ENCODE results near the gene C17orf100. TPM values are rescaled to one million over a fixed set of nuclear protein-coding genes. Genes with fewer than 3 reads are reported as not detected.
A peak's percentile ranks its signal among the peaks of the same experiment; 100 is the strongest.

The C17orf100 gene
- total and polyA plus RNA-seq, 10 of the 15 experiments (the other 5 are each of a cell fraction or from before 2014, with no cell fraction given), result 0.84 to 4.7 (median 1.8) TPM

DNA sequence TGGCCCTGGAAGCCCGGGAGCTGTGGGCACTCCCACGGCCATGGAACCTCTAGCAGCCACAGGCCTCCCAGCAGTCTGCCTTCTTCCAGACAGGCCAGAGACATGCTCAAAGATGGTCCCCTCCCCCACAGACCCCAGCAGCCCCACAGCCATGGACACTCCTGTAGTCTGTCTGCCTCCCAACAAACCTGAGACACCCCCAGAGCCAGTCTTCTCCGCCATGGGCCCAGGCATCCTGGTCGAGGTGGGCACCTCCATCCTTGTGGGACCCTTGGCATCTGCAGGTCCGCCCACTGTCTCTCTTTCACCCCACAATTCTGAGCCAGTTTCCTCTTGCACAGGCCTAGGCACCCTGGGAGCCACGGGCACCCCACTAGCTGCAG, 14.1 kb upstream of the C17orf100 start:
- RAD21 ChIA-PET (ENCODE audit: unreplicated experiment), result no interaction called here
- H3K4me1 ChIP-seq (ENCODE audit: control insufficient read depth, insufficient read depth, low read length), result peaks cover 11% of the 10 kb centered on the region; the same call in 1 of the 2 replicates

DNA sequence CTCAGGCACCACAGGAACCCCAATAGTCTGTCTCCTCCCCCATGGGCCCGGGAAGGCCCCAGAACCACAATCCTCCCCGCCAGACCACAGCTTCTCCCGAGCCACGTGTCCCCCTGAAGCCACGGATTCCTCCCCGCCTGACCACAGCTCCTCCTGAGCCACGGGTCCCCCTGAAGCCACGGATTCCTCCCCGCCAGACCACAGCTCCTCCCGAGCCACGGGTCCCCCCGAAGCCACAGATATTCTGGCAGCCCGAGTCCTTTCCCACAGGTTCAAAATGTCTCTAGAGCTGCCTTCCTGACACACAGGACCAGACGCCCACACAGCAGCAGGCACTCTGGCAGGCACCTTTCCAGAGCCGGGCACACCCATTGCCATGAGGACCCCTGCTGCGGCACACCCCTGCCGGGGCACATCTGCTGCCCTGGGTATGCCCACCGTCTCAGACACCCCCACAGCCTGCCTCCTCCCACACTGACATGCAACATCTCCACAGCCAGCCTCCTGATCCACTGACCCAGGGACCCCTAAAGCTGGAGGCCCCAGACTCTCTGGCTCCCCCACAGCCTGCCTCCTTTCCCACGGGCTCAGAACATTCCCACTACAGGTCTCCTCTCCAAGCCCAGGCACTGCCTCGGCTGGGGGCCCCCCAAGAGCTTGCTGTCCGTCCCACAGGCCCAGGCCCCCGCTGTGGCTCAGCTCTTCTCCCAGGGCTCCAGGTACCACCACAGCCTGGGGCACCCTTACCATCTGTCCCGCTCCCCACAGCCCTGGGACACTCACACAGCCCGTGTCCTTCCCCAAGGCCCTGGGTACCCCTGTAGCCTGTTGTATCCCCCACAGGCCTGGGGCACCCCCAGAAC, 13.3 kb upstream of the C17orf100 start:
- Histone ChIP-seq H4K20me1 (ENCODE audit: control insufficient read depth, insufficient read depth) (no peaks in the 10 kb centered on the region), H3K27me3 (replicated peaks in 1 of 2; ENCODE audit: control insufficient read depth in 2 of 2, insufficient read depth in 2 of 2, low read length in 1 of 2) (no peaks in the 10 kb centered on the region), H3K36me3 (ENCODE audit: control insufficient read depth in 2 of 2, insufficient read depth in 2 of 2, low read length in 1 of 2) (peaks cover 0 to 8% of the 10 kb centered on the region in 2 experiments; a peak in 1 of 4 replicates), H3K9me3 (replicated peaks; ENCODE audit: control insufficient read depth, insufficient read depth, low read length) (no peaks in the 10 kb centered on the region; the same call in 2 of the 3 replicates), H3K4me3 (no peak overlapping the region), H3K27ac (ENCODE audit: control insufficient read depth, insufficient read depth) (no peak overlapping the region), H3K4me2 (ENCODE audit: control insufficient read depth, insufficient read depth) (peak overlapping the region; percentile 88), H3K79me2 (ENCODE audit: control insufficient read depth, insufficient read depth, low read length) (peaks cover 33% of the 10 kb centered on the region), H3K4me1 (ENCODE audit: control insufficient read depth, insufficient read depth, low read length) (peaks cover 11% of the 10 kb centered on the region; the same call in 1 of the 2 replicates), H2AFZ (ENCODE audit: control insufficient read depth, low read depth, low read length) (no peak overlapping the region), H3K9ac (ENCODE audit: control insufficient read depth, insufficient read depth, low read length) (no peak overlapping the region)
- SMC1A ChIA-PET (ENCODE audit: uncharacterized antibody, unreplicated experiment), result no interaction called here
- WGBS (ENCODE audit: insufficient coverage, insufficient replicate concordance, low lambda C conversion rate, missing lambda C conversion rate), result 71% methylated on average over 24 of the region's 24 CpGs
- RAD21 ChIA-PET (ENCODE audit: unreplicated experiment), result no interaction called here
- 0 out of 2 replicates have a peak, but pooled peaks have one; percentile 17 for TF ChIP-seq RUNX3 (IDR thresholded peaks at IDR 0.05; ENCODE audit: low read length)
- TF ChIP-seq, protein P1, sequence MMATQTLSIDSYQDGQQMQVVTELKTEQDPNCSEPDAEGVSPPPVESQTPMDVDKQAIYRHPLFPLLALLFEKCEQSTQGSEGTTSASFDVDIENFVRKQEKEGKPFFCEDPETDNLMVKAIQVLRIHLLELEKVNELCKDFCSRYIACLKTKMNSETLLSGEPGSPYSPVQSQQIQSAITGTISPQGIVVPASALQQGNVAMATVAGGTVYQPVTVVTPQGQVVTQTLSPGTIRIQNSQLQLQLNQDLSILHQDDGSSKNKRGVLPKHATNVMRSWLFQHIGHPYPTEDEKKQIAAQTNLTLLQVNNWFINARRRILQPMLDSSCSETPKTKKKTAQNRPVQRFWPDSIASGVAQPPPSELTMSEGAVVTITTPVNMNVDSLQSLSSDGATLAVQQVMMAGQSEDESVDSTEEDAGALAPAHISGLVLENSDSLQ (IDR thresholded peaks at IDR 0.05), result no peak
- ATAC-seq (no peak), DNase-seq (ENCODE audit: low read depth, low spot score) (no peak), FAIRE-seq (no peak)
- CTCF ChIA-PET, result no interaction called here
- in situ Hi-C loops (cut with MboI), result no loop called here
- POLR2A ChIA-PET, result interaction anchor here (0.6 to 1.0 kb wide), 2 partner anchors 28 to 165 kb away, joined by 3 to 7 read pairs; no protein-coding TSS in a partner anchor
- intact Hi-C loops (cut with micrococcal nuclease; ENCODE audit: unreplicated experiment), result no loop called here
- no TSS peak for BruUV-seq (replicated peaks)

More for the DNA sequence above, 14.1 kb upstream of the C17orf100 start:
- no peaks in the 10 kb centered on the region; the same call in 2 of the 3 replicates for H3K9me3 ChIP-seq (replicated peaks; ENCODE audit: control insufficient read depth, insufficient read depth, low read length)
- no TSS peak for BruUV-seq (replicated peaks)
- no peak overlapping the region for H3K4me2 ChIP-seq (ENCODE audit: control insufficient read depth, insufficient read depth)
- in situ Hi-C loops (cut with MboI), result no loop called here
- no peak overlapping the region for H3K27ac ChIP-seq (ENCODE audit: control insufficient read depth, insufficient read depth)
- DNase-seq (ENCODE audit: low read depth, low spot score), result no peak
- ATAC-seq, result no peak
- intact Hi-C loops (cut with micrococcal nuclease; ENCODE audit: unreplicated experiment), result no loop called here
- H3K9ac ChIP-seq (ENCODE audit: control insufficient read depth, insufficient read depth, low read length), result no peak overlapping the region
- no peak for FAIRE-seq
- WGBS (ENCODE audit: insufficient coverage, insufficient replicate concordance, low lambda C conversion rate, missing lambda C conversion rate), result 76% methylated on average over 6 of the region's 6 CpGs
- peaks cover 33% of the 10 kb centered on the region for H3K79me2 ChIP-seq (ENCODE audit: control insufficient read depth, insufficient read depth, low read length)
- ChIA-PET SMC1A (ENCODE audit: uncharacterized antibody, unreplicated experiment) (no interaction called here), POLR2A (interaction anchor here (0.6 to 1.0 kb wide), 2 partner anchors 27 to 164 kb away, joined by 3 to 7 read pairs; no protein-coding TSS in a partner anchor), CTCF (no interaction called here)
- no peak overlapping the region for H3K4me3 ChIP-seq
- H3K27me3 ChIP-seq (replicated peaks in 1 of 2; ENCODE audit: control insufficient read depth in 2 of 2, insufficient read depth in 2 of 2, low read length in 1 of 2), result no peaks in the 10 kb centered on the region
- no peak for TF ChIP-seq YY1 (IDR thresholded peaks at IDR 0.05; ENCODE audit: low read depth, low read length)
- TF ChIP-seq HCFC1 (IDR thresholded peaks at IDR 0.05; ENCODE audit: low read length), result no peak
- no peak for TF ChIP-seq NR2C2 (IDR thresholded peaks at IDR 0.05; ENCODE audit: borderline replicate concordance, control insufficient read depth, insufficient read length, low read depth)
- TF ChIP-seq ZNF207 (IDR thresholded peaks at IDR 0.05; ENCODE audit: borderline replicate concordance), result no peak
- H2AFZ ChIP-seq (ENCODE audit: control insufficient read depth, low read depth, low read length), result no peak overlapping the region
- H3K36me3 ChIP-seq (ENCODE audit: control insufficient read depth in 2 of 2, insufficient read depth in 2 of 2, low read length in 1 of 2), result peaks cover 0 to 8% of the 10 kb centered on the region in 2 experiments; a peak in 1 of 4 replicates
- no peaks in the 10 kb centered on the region for H4K20me1 ChIP-seq (ENCODE audit: control insufficient read depth, insufficient read depth)
